T follicular helper cell (primary cell): ENCODE data around the gene FPR1.

Experiments used
- DNase-seq: peaks from one replicate; pipeline ENCODE4 v3.0.0-alpha.2; 2020; ENCODE audit warnings: low read depth

Gene FPR1

GRCh38 chr19:51737389-51737788 lies 14.3 kb downstream of the FPR1 start:
- DNase-seq = no peak

GRCh38 chr19:51735759-51736449 lies 15.8 kb downstream of the FPR1 start:
- no peak for DNase-seq

GRCh38 chr19:51733742-51734522 lies 17.7 kb downstream of the FPR1 start:
- DNase-seq = no peak

GRCh38 chr19:51729781-51730180 lies 21.9 kb downstream of the FPR1 start:
- no peak for DNase-seq

- DNase-seq = no peak
Observed at GRCh38 chr19:51727349-51727880, 24.3 kb downstream of the FPR1 start.

- no peak for DNase-seq
Observed at GRCh38 chr19:51726049-51726448, 25.6 kb downstream of the FPR1 start.

GRCh38 chr19:51724543-51724942 lies 27.1 kb downstream of the FPR1 start:
- DNase-seq = no peak

GRCh38 chr19:51722492-51722891 lies 29.2 kb downstream of the FPR1 start:
- DNase-seq = no peak

- DNase-seq = no peak
Observed at GRCh38 chr19:51721905-51722304, 29.8 kb downstream of the FPR1 start.

- DNase-seq = no peak
Observed at GRCh38 chr19:51719251-51719988, 32.3 kb downstream of the FPR1 start.

GRCh38 chr19:51716925-51717324 lies 34.8 kb downstream of the FPR1 start:
- no peak for DNase-seq

GRCh38 chr19:51715850-51716249 lies 35.8 kb downstream of the FPR1 start:
- no peak for DNase-seq

- no peak for DNase-seq
Observed at GRCh38 chr19:51714848-51715247, 36.8 kb downstream of the FPR1 start.

GRCh38 chr19:51713319-51714285 lies 38.1 kb downstream of the FPR1 start:
- no peak for DNase-seq

GRCh38 chr19:51712461-51713081 lies 39.1 kb downstream of the FPR1 start:
- DNase-seq = no peak

GRCh38 chr19:51711702-51712101 lies 40.0 kb downstream of the FPR1 start:
- no peak for DNase-seq

GRCh38 chr19:51710163-51710562 lies 41.5 kb downstream of the FPR1 start:
- no peak for DNase-seq

- no peak for DNase-seq
Observed at GRCh38 chr19:51709575-51709974, 42.1 kb downstream of the FPR1 start.

GRCh38 chr19:51708811-51709210 lies 42.9 kb downstream of the FPR1 start:
- DNase-seq = no peak

GRCh38 chr19:51706885-51707284 lies 44.8 kb downstream of the FPR1 start:
- no peak for DNase-seq

GRCh38 chr19:51706296-51706695 lies 45.4 kb downstream of the FPR1 start:
- no peak for DNase-seq
